ENCODE measurements around the gene WDR59. TPM values are rescaled to one million over a fixed set of nuclear protein-coding genes. Genes with fewer than 3 reads are reported as not detected.
A peak's percentile ranks its signal among the peaks of the same experiment; 100 is the strongest.

WDR59 gene
- total and polyA plus RNA-seq, 9 of the 15 experiments (the other 6 are each of a cell fraction or from before 2014, with no cell fraction given) = 12.7 to 126 (median 34.7) TPM

- TF ChIP-seq ARID3B (CRISPR knock-in tag; IDR thresholded peaks at IDR 0.05; ENCODE audit: borderline replicate concordance) (no peak), FOSL1 (tag; conservative IDR thresholded peaks at IDR 0.05) (peak; percentile 70), TFE3 (CRISPR knock-in tag; IDR thresholded peaks at IDR 0.05) (no peak), CREB3L1 (IDR thresholded peaks at IDR 0.05; ENCODE audit: borderline replicate concordance, low read depth) (no peak), ELF4 (CRISPR knock-in tag; IDR thresholded peaks at IDR 0.05) (no peak), ZNF134 (CRISPR knock-in tag; conservative IDR thresholded peaks at IDR 0.05) (no peak), HIVEP1 (CRISPR knock-in tag; IDR thresholded peaks at IDR 0.05) (no peak), ERF (CRISPR knock-in tag; IDR thresholded peaks at IDR 0.05) (no peak), MEF2D (tag; conservative IDR thresholded peaks at IDR 0.05; ENCODE audit: low read depth) (no peak), ZNF232 (CRISPR knock-in tag; IDR thresholded peaks at IDR 0.05) (no peak), PHB (CRISPR knock-in tag; IDR thresholded peaks at IDR 0.05) (no peak), HMG20B (CRISPR knock-in tag; IDR thresholded peaks at IDR 0.05) (no peak), TCF3 (CRISPR knock-in tag; IDR thresholded peaks at IDR 0.05) (peak; percentile 42), CBFA2T3 (IDR thresholded peaks at IDR 0.05) (peak; percentile 53), SIN3A (IDR thresholded peaks at IDR 0.05; ENCODE audit: borderline replicate concordance in 2 of 2, control insufficient read depth in 1 of 2, low read depth in 2 of 2, low read length in 2 of 2) (no peak), KDM4B (IDR thresholded peaks at IDR 0.05; ENCODE audit: borderline replicate concordance in 2 of 2, low read depth in 1 of 2) (no peak), RFX7 (CRISPR knock-in tag; IDR thresholded peaks at IDR 0.05) (no peak), HMG20A (CRISPR knock-in tag; conservative IDR thresholded peaks at IDR 0.05) (no peak), RAD21 (CRISPR knock-in tag; conservative IDR thresholded peaks at IDR 0.05 in 1 of 2, IDR thresholded peaks at IDR 0.05 in 1 of 2) (no peak), ZZZ3 (IDR thresholded peaks at IDR 0.05) (no peak), PRMT5 (CRISPR knock-in tag; IDR thresholded peaks at IDR 0.05) (no peak), ZNF431 (CRISPR knock-in tag; IDR thresholded peaks at IDR 0.05) (no peak), BRD4 (IDR thresholded peaks at IDR 0.05) (no peak), TARDBP (IDR thresholded peaks at IDR 0.05) (no peak)
Observed at GRCh38 chr16:75011634-75012307, 26.8 kb upstream of the WDR59 start (continued).
